Measurements from ENCODE around the gene TTC23. TPM values are rescaled to one million over a fixed set of nuclear protein-coding genes. Genes with fewer than 3 reads are reported as not detected.
A peak's percentile ranks its signal among the peaks of the same experiment; 100 is the strongest.

TTC23 gene
- total RNA-seq, 1 experiment from 2014 or later: 17.8 TPM

DNA sequence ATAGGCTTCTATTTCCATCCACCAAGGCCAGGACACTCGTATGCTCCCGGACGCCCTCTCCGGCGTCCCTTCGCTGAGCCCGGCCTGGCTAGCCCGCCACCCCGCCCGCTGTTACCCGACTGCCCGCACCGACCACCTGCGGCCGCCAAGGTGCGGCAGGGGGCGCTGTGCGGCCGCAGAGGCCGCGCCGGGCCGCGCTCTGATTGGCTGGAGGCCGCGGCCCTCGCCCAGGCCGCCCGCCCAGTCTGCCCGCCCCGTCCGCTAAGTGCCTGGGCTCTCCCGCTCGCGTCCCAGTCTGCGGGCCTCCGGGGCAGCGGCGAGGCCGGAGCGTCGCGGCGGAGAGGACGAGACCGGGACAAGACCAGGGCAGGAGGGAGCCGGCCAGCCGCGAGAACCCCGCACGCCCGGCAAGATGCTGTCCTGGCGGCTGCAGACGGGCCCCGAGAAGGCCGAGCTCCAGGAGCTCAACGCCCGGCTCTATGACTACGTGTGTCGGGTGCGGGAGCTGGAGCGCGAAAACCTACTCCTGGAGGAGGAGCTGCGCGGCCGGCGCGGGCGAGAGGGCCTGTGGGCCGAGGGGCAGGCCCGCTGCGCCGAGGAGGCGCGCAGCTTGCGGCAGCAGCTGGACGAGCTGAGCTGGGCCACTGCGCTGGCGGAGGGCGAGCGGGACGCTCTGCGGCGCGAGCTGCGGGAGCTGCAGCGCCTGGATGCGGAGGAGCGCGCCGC is 144.4 kb downstream of the TTC23 start, which contains the start of gene SYNM (continued):
- TF ChIP-seq, protein P1, sequence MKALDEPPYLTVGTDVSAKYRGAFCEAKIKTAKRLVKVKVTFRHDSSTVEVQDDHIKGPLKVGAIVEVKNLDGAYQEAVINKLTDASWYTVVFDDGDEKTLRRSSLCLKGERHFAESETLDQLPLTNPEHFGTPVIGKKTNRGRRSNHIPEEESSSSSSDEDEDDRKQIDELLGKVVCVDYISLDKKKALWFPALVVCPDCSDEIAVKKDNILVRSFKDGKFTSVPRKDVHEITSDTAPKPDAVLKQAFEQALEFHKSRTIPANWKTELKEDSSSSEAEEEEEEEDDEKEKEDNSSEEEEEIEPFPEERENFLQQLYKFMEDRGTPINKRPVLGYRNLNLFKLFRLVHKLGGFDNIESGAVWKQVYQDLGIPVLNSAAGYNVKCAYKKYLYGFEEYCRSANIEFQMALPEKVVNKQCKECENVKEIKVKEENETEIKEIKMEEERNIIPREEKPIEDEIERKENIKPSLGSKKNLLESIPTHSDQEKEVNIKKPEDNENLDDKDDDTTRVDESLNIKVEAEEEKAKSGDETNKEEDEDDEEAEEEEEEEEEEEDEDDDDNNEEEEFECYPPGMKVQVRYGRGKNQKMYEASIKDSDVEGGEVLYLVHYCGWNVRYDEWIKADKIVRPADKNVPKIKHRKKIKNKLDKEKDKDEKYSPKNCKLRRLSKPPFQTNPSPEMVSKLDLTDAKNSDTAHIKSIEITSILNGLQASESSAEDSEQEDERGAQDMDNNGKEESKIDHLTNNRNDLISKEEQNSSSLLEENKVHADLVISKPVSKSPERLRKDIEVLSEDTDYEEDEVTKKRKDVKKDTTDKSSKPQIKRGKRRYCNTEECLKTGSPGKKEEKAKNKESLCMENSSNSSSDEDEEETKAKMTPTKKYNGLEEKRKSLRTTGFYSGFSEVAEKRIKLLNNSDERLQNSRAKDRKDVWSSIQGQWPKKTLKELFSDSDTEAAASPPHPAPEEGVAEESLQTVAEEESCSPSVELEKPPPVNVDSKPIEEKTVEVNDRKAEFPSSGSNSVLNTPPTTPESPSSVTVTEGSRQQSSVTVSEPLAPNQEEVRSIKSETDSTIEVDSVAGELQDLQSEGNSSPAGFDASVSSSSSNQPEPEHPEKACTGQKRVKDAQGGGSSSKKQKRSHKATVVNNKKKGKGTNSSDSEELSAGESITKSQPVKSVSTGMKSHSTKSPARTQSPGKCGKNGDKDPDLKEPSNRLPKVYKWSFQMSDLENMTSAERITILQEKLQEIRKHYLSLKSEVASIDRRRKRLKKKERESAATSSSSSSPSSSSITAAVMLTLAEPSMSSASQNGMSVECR (CRISPR knock-in tag; IDR thresholded peaks at IDR 0.05; ENCODE audit: borderline replicate concordance): no peak
- peak; percentile 90 for TF ChIP-seq SP1 (CRISPR knock-in tag; conservative IDR thresholded peaks at IDR 0.05)
- TF ChIP-seq ZNF423 (CRISPR knock-in tag; IDR thresholded peaks at IDR 0.05): peak; percentile 37; the same call in 1 of the 2 replicates
- TF ChIP-seq, protein P2, sequence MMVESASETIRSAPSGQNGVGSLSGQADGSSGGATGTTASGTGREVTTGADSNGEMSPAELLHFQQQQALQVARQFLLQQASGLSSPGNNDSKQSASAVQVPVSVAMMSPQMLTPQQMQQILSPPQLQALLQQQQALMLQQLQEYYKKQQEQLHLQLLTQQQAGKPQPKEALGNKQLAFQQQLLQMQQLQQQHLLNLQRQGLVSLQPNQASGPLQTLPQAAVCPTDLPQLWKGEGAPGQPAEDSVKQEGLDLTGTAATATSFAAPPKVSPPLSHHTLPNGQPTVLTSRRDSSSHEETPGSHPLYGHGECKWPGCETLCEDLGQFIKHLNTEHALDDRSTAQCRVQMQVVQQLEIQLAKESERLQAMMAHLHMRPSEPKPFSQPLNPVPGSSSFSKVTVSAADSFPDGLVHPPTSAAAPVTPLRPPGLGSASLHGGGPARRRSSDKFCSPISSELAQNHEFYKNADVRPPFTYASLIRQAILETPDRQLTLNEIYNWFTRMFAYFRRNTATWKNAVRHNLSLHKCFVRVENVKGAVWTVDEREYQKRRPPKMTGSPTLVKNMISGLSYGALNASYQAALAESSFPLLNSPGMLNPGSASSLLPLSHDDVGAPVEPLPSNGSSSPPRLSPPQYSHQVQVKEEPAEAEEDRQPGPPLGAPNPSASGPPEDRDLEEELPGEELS (CRISPR knock-in tag; IDR thresholded peaks at IDR 0.05): peak; percentile 42
- no peak for TF ChIP-seq ZNF263 (CRISPR knock-in tag; IDR thresholded peaks at IDR 0.05; ENCODE audit: low read depth)
- TF ChIP-seq SOX15 (CRISPR knock-in tag; IDR thresholded peaks at IDR 0.05): no peak
- TF ChIP-seq EMX1 (CRISPR knock-in tag; IDR thresholded peaks at IDR 0.05): no peak
- no peak for TF ChIP-seq JUN (CRISPR knock-in tag; IDR thresholded peaks at IDR 0.05)
- TF ChIP-seq, protein P3, sequence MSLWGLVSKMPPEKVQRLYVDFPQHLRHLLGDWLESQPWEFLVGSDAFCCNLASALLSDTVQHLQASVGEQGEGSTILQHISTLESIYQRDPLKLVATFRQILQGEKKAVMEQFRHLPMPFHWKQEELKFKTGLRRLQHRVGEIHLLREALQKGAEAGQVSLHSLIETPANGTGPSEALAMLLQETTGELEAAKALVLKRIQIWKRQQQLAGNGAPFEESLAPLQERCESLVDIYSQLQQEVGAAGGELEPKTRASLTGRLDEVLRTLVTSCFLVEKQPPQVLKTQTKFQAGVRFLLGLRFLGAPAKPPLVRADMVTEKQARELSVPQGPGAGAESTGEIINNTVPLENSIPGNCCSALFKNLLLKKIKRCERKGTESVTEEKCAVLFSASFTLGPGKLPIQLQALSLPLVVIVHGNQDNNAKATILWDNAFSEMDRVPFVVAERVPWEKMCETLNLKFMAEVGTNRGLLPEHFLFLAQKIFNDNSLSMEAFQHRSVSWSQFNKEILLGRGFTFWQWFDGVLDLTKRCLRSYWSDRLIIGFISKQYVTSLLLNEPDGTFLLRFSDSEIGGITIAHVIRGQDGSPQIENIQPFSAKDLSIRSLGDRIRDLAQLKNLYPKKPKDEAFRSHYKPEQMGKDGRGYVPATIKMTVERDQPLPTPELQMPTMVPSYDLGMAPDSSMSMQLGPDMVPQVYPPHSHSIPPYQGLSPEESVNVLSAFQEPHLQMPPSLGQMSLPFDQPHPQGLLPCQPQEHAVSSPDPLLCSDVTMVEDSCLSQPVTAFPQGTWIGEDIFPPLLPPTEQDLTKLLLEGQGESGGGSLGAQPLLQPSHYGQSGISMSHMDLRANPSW (CRISPR knock-in tag; conservative IDR thresholded peaks at IDR 0.05; ENCODE audit: low read depth): peak; percentile 35; the same call in 1 of the 2 replicates
- TF ChIP-seq, protein P4, sequence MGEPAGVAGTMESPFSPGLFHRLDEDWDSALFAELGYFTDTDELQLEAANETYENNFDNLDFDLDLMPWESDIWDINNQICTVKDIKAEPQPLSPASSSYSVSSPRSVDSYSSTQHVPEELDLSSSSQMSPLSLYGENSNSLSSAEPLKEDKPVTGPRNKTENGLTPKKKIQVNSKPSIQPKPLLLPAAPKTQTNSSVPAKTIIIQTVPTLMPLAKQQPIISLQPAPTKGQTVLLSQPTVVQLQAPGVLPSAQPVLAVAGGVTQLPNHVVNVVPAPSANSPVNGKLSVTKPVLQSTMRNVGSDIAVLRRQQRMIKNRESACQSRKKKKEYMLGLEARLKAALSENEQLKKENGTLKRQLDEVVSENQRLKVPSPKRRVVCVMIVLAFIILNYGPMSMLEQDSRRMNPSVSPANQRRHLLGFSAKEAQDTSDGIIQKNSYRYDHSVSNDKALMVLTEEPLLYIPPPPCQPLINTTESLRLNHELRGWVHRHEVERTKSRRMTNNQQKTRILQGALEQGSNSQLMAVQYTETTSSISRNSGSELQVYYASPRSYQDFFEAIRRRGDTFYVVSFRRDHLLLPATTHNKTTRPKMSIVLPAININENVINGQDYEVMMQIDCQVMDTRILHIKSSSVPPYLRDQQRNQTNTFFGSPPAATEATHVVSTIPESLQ (CRISPR knock-in tag; IDR thresholded peaks at IDR 0.05): no peak
- TF ChIP-seq, protein P5, sequence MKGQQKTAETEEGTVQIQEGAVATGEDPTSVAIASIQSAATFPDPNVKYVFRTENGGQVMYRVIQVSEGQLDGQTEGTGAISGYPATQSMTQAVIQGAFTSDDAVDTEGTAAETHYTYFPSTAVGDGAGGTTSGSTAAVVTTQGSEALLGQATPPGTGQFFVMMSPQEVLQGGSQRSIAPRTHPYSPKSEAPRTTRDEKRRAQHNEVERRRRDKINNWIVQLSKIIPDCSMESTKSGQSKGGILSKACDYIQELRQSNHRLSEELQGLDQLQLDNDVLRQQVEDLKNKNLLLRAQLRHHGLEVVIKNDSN (CRISPR knock-in tag; IDR thresholded peaks at IDR 0.05): no peak
- TF ChIP-seq, protein P6, sequence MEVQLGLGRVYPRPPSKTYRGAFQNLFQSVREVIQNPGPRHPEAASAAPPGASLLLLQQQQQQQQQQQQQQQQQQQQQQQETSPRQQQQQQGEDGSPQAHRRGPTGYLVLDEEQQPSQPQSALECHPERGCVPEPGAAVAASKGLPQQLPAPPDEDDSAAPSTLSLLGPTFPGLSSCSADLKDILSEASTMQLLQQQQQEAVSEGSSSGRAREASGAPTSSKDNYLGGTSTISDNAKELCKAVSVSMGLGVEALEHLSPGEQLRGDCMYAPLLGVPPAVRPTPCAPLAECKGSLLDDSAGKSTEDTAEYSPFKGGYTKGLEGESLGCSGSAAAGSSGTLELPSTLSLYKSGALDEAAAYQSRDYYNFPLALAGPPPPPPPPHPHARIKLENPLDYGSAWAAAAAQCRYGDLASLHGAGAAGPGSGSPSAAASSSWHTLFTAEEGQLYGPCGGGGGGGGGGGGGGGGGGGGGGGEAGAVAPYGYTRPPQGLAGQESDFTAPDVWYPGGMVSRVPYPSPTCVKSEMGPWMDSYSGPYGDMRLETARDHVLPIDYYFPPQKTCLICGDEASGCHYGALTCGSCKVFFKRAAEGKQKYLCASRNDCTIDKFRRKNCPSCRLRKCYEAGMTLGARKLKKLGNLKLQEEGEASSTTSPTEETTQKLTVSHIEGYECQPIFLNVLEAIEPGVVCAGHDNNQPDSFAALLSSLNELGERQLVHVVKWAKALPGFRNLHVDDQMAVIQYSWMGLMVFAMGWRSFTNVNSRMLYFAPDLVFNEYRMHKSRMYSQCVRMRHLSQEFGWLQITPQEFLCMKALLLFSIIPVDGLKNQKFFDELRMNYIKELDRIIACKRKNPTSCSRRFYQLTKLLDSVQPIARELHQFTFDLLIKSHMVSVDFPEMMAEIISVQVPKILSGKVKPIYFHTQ (CRISPR knock-in tag; IDR thresholded peaks at IDR 0.05): no peak
- peak; percentile 62 for TF ChIP-seq FOXK1 (CRISPR knock-in tag; IDR thresholded peaks at IDR 0.05)
- no peak for TF ChIP-seq MXD4 (CRISPR knock-in tag; IDR thresholded peaks at IDR 0.05; ENCODE audit: borderline replicate concordance)
- TF ChIP-seq, protein P7, sequence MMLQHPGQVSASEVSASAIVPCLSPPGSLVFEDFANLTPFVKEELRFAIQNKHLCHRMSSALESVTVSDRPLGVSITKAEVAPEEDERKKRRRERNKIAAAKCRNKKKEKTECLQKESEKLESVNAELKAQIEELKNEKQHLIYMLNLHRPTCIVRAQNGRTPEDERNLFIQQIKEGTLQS (CRISPR knock-in tag; conservative IDR thresholded peaks at IDR 0.05): no peak
- TF ChIP-seq SMAD3 (CRISPR knock-in tag; IDR thresholded peaks at IDR 0.05; ENCODE audit: borderline replicate concordance): no peak
- no peak for TF ChIP-seq FOXJ3 (CRISPR knock-in tag; IDR thresholded peaks at IDR 0.05; ENCODE audit: borderline replicate concordance)
- peak; percentile 85; the same call in 1 of the 2 replicates for TF ChIP-seq ESRRA (CRISPR knock-in tag; IDR thresholded peaks at IDR 0.05; ENCODE audit: borderline replicate concordance)
- TF ChIP-seq MYBL2 (CRISPR knock-in tag; IDR thresholded peaks at IDR 0.05): no peak
- TF ChIP-seq, protein P8, sequence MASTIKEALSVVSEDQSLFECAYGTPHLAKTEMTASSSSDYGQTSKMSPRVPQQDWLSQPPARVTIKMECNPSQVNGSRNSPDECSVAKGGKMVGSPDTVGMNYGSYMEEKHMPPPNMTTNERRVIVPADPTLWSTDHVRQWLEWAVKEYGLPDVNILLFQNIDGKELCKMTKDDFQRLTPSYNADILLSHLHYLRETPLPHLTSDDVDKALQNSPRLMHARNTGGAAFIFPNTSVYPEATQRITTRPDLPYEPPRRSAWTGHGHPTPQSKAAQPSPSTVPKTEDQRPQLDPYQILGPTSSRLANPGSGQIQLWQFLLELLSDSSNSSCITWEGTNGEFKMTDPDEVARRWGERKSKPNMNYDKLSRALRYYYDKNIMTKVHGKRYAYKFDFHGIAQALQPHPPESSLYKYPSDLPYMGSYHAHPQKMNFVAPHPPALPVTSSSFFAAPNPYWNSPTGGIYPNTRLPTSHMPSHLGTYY (CRISPR knock-in tag; IDR thresholded peaks at IDR 0.05): no peak
- TF ChIP-seq HMGA2 (CRISPR knock-in tag; IDR thresholded peaks at IDR 0.05): no peak
- no peak for TF ChIP-seq NR1H2 (CRISPR knock-in tag; IDR thresholded peaks at IDR 0.05)
- no peak for TF ChIP-seq RORB (CRISPR knock-in tag; IDR thresholded peaks at IDR 0.05)

All from WTC11 (cell line).